Activated T-helper 17 cell treated with anti-CD3 and anti-CD28 coated beads, Interleukin-2, amount 50 U/mL, for 72 hours (primary cell): ENCODE results near the gene ADGRE1. TPM values are rescaled to one million over a fixed set of nuclear protein-coding genes. Genes with fewer than 3 reads are reported as not detected.

Experiments
- total RNA-seq, 2 donors: library from RNA; stranded (reverse); gene quantifications; one replicate each; pipeline ENCODE4 v1.2.3, GENCODE V29; 2022

ADGRE1 gene
- total RNA-seq, 2 donors from 2014 or later, result 6.9 to 10.6 TPM

Other genes starting within 250 kb of the ADGRE1 start
- 10 to 100 TPM; 13.5 to 48.5 TPM for gene TNFSF14, start 217.4 kb upstream of the ADGRE1 start, total RNA-seq
- 1 to 10 TPM in 1 of 2 donors, under 1 TPM in 1; 0.99 to 4.3 TPM for gene C3, start 166.9 kb upstream of the ADGRE1 start, total RNA-seq
- gene GPR108, start 150.0 kb upstream of the ADGRE1 start, total RNA-seq, result 10 to 100 TPM; 49.8 to 64.7 TPM
- 10 to 100 TPM; 38.0 to 99.4 TPM for gene TRIP10, start 147.9 kb upstream of the ADGRE1 start, total RNA-seq
- 10 to 100 TPM; 21.1 to 21.2 TPM for gene SH2D3A, start 120.1 kb upstream of the ADGRE1 start, total RNA-seq
- 100 to 1,000 TPM; 110 to 114 TPM for gene VAV1, start 114.9 kb upstream of the ADGRE1 start, total RNA-seq
- not detected for gene MBD3L2B, start 133.9 kb downstream of the ADGRE1 start, total RNA-seq
- gene MBD3L5, start 143.0 kb downstream of the ADGRE1 start, total RNA-seq, result not detected
- not detected for gene MBD3L4, start 152.6 kb downstream of the ADGRE1 start, total RNA-seq
- not detected for gene MBD3L2, start 161.7 kb downstream of the ADGRE1 start, total RNA-seq
- gene MBD3L3, start 171.1 kb downstream of the ADGRE1 start, total RNA-seq, result not detected
- 1 to 10 TPM; 7.6 to 9.4 TPM for gene ZNF557, start 182.1 kb downstream of the ADGRE1 start, total RNA-seq